Muscle layer of duodenum (tissue), 2 donors: ENCODE results near the gene SRD5A3.
A peak's percentile ranks its signal among the peaks of the same experiment; 100 is the strongest.

Source experiments
- H3K27ac ChIP-seq: one replicate; pipeline ENCODE4 v1.7.0; 2013; ENCODE audit warnings: mild to moderate bottlenecking, low read length
- H3K27me3 ChIP-seq: one replicate; pipeline ENCODE4 v1.7.0; 2013; ENCODE audit warnings: low read depth, mild to moderate bottlenecking, control low read depth, low read length
- H3K36me3 ChIP-seq, 2 donors: one replicate each; pipeline ENCODE4 v1.7.0; 2013; ENCODE audit warnings: low read length in 2 of 2, control low read depth in 1 of 2, mild to moderate bottlenecking in 1 of 2; ENCODE audit not compliant: insufficient read depth in 2 of 2, control insufficient read depth in 1 of 2
- H3K4me1 ChIP-seq, 2 donors: one replicate each; pipeline ENCODE4 v1.7.0; 2013; ENCODE audit warnings: low read length in 2 of 2, mild to moderate bottlenecking in 2 of 2, control low read depth in 1 of 2, moderate library complexity in 1 of 2; ENCODE audit not compliant: insufficient read depth in 2 of 2, control insufficient read depth in 1 of 2
- H3K4me3 ChIP-seq, 2 donors: one replicate each; pipeline ENCODE4 v1.7.0; 2013; ENCODE audit warnings: low read length in 2 of 2, low read depth in 1 of 2, mild to moderate bottlenecking in 1 of 2
- H3K9me3 ChIP-seq, 2 donors: one replicate each; pipeline ENCODE4 v1.7.0; 2013; ENCODE audit warnings: low read length in 2 of 2, control low read depth in 1 of 2, mild to moderate bottlenecking in 1 of 2; ENCODE audit not compliant: control insufficient read depth in 1 of 2
- donor health status: healthy.

Gene SRD5A3

GRCh38 chr4:55323375-55323774 is 22.7 kb upstream of the SRD5A3 start:
- no peaks in the 10 kb centered on the region for H3K9me3 ChIP-seq
- H3K27me3 ChIP-seq = no peaks in the 10 kb centered on the region
- no peak overlapping the region for H3K27ac ChIP-seq
- peaks cover 0 to 5% of the 10 kb centered on the region in 2 donors for H3K4me1 ChIP-seq
- no peaks in the 10 kb centered on the region for H3K36me3 ChIP-seq
- no peak overlapping the region for H3K4me3 ChIP-seq

GRCh38 chr4:55326629-55327028 is 19.4 kb upstream of the SRD5A3 start:
- H3K27me3 ChIP-seq = no peaks in the 10 kb centered on the region
- H3K27ac ChIP-seq = no peak overlapping the region
- H3K36me3 ChIP-seq = no peaks in the 10 kb centered on the region

GRCh38 chr4:55329012-55329411 is 17.0 kb upstream of the SRD5A3 start:
- Histone ChIP-seq H3K4me3 (no peak overlapping the region), H3K9me3 (no peaks in the 10 kb centered on the region), H3K27me3 (no peaks in the 10 kb centered on the region), H3K4me1 (no peaks in the 10 kb centered on the region), H3K27ac (no peak overlapping the region), H3K36me3 (no peaks in the 10 kb centered on the region)

More at GRCh38 chr4:55326629-55327028, 19.4 kb upstream of the SRD5A3 start:
- Histone ChIP-seq H3K4me3 (no peak overlapping the region), H3K4me1 (no peaks in the 10 kb centered on the region), H3K9me3 (no peaks in the 10 kb centered on the region)

GRCh38 chr4:55330241-55330640 is 15.8 kb upstream of the SRD5A3 start:
- H3K4me3 ChIP-seq = no peak overlapping the region
- no peaks in the 10 kb centered on the region for H3K27me3 ChIP-seq
- H3K9me3 ChIP-seq = no peaks in the 10 kb centered on the region
- H3K27ac ChIP-seq = no peak overlapping the region
- no peaks in the 10 kb centered on the region for H3K4me1 ChIP-seq
- no peaks in the 10 kb centered on the region for H3K36me3 ChIP-seq

GRCh38 chr4:55336138-55337034 is 9.7 kb upstream of the SRD5A3 start:
- H3K27me3 ChIP-seq = no peaks in the 10 kb centered on the region
- no peak overlapping the region for H3K4me3 ChIP-seq

GRCh38 chr4:55337944-55338343 is 8.1 kb upstream of the SRD5A3 start:
- Histone ChIP-seq H3K4me1 (no peaks in the 10 kb centered on the region), H3K9me3 (no peaks in the 10 kb centered on the region), H3K27me3 (no peaks in the 10 kb centered on the region), H3K4me3 (no peak overlapping the region), H3K27ac (no peak overlapping the region), H3K36me3 (no peaks in the 10 kb centered on the region)

More at GRCh38 chr4:55336138-55337034, 9.7 kb upstream of the SRD5A3 start:
- Histone ChIP-seq H3K27ac (no peak overlapping the region), H3K4me1 (no peaks in the 10 kb centered on the region), H3K36me3 (no peaks in the 10 kb centered on the region), H3K9me3 (no peaks in the 10 kb centered on the region)

GRCh38 chr4:55338486-55338885 is 7.6 kb upstream of the SRD5A3 start:
- Histone ChIP-seq H3K27me3 (no peaks in the 10 kb centered on the region), H3K4me1 (no peaks in the 10 kb centered on the region), H3K9me3 (no peaks in the 10 kb centered on the region), H3K36me3 (no peaks in the 10 kb centered on the region), H3K4me3 (no peak overlapping the region), H3K27ac (no peak overlapping the region)

- H3K27ac ChIP-seq = no peak overlapping the region
- H3K27me3 ChIP-seq = no peaks in the 10 kb centered on the region
- no peaks in the 10 kb centered on the region for H3K36me3 ChIP-seq
- peaks cover 0 to under 1% of the 10 kb centered on the region in 2 donors for H3K4me1 ChIP-seq
- H3K9me3 ChIP-seq = no peaks in the 10 kb centered on the region
- H3K4me3 ChIP-seq = no peak overlapping the region
These were observed 5.8 kb upstream of the SRD5A3 start for GRCh38 chr4:55340266-55340665.

- no peaks in the 10 kb centered on the region for H3K36me3 ChIP-seq
- H3K27me3 ChIP-seq = no peaks in the 10 kb centered on the region
- H3K4me3 ChIP-seq = no peak overlapping the region
- H3K9me3 ChIP-seq = no peaks in the 10 kb centered on the region
- H3K27ac ChIP-seq = no peak overlapping the region
- H3K4me1 ChIP-seq = peaks cover 0 to 14% of the 10 kb centered on the region in 2 donors
These were observed 2.2 kb upstream of the SRD5A3 start for GRCh38 chr4:55343887-55344286.

GRCh38 chr4:55345054-55345453 is 988 bp upstream of the SRD5A3 start:
- Histone ChIP-seq H3K4me3 (no peak overlapping the region), H3K4me1 (peaks cover 0 to 14% of the 10 kb centered on the region in 2 donors), H3K9me3 (no peaks in the 10 kb centered on the region), H3K27ac (no peak overlapping the region), H3K27me3 (no peaks in the 10 kb centered on the region), H3K36me3 (no peaks in the 10 kb centered on the region)

- Histone ChIP-seq H3K9me3 (no peaks in the 10 kb centered on the region), H3K4me1 (peaks cover 0 to 14% of the 10 kb centered on the region in 2 donors), H3K27ac (peak overlapping the region; percentile 83), H3K27me3 (no peaks in the 10 kb centered on the region), H3K4me3 (peak overlapping the region; percentile 76 to 78), H3K36me3 (no peaks in the 10 kb centered on the region)
These were observed 811 bp downstream of the SRD5A3 start for GRCh38 chr4:55346851-55347255.
